Smooth muscle cell of bladder (primary cell): ENCODE data around the gene COBL. TPM values are rescaled to one million over a fixed set of nuclear protein-coding genes. Genes with fewer than 3 reads are reported as not detected.

Experiments used
- total RNA-seq: library from RNA; depleted of rRNA; stranded (reverse); fragments of >200 nt; gene quantifications from 2 replicates; pipeline ENCODE4 v1.2.3, GENCODE V29; 2014

COBL gene, protein sequence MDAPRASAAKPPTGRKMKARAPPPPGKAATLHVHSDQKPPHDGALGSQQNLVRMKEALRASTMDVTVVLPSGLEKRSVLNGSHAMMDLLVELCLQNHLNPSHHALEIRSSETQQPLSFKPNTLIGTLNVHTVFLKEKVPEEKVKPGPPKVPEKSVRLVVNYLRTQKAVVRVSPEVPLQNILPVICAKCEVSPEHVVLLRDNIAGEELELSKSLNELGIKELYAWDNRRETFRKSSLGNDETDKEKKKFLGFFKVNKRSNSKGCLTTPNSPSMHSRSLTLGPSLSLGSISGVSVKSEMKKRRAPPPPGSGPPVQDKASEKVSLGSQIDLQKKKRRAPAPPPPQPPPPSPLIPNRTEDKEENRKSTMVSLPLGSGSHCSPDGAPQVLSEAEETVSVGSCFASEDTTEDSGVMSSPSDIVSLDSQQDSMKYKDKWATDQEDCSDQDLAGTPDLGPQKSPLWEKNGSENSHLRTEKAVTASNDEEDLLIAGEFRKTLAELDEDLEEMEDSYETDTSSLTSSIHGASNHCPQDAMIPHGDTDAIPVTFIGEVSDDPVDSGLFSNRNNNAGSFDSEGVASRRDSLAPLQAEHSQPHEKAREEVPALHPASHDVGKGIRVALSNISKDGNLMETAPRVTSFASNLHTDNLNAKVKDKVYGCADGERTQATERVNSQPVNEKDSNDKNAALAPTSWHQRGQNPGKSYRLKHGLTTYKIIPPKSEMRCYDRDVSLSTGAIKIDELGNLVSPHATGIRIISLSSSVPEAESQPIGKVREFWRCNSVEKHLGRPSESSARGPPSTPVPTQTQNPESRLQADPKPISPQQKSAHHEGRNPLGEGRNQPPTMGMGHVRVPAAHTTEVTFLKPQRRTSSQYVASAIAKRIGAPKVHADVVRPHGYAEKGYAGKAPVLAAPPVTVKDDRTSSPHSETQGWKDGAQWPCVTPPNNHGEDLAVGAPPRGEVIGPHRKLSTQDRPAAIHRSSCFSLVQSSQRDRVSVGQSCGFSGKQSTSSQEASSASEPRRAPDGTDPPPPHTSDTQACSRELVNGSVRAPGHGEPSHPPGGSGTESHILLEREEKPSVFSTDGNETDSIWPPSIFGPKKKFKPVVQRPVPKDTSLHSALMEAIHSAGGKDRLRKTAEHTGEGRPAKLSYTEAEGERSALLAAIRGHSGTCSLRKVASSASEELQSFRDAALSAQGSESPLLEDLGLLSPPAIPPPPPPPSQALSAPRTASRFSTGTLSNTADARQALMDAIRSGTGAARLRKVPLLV
- total RNA-seq, result 0.09 and 0.28 TPM in 2 replicates

DNA sequence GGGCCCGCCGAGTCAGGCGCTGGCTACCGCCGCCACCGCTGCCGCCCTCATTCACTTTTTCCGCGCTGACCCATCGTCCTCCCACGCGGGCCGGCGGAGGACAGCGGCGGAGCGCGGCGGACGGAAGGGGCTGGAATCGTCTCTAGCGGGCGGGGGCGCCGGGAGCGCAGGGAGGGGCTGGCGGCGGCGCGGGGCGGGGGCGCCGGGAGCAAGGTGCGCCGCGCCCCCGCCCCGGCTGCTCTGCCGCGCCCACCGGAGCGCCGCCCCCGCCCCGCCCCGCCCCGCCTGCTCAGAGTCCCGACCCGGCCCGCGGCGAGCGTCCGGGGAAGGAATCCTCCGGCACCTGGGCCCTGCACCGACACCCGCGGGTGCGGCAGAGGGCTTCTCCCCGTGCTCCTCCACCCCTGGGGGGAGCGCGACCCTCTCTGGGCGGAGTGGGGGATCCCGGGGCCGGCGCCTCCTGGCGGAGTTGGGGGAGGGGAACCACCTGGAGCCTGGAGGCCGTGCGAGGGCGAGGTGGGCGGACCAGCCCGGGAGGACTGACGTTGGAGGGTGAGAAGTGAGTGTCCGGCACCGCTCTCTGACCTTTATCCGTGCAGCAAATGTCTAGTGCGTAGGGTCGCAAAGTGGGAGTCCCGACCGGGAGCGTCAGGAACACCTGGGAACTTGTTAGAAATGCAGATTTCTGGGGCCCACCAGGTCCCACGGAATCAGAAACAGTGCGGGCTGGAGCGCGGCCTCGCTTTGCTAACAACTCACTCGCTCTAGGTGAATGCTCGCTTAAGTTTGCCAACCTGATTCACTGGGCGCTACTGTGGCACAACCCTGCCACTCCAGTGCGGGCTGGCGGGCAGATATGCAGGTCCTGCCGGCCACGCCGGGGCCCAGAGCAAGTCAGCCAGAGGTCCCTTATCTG lies at the start of gene COBL:
TSS of gene COBL (minus strand) at position 144 of the 916 bp plus-strand sequence. CDS start 176 bp downstream, outside the sequence.

